NCI-H1436 (cell line): Measurements from ENCODE around the gene KRTAP5-3.

ENCODE experiments used
- DNase-seq: peaks from one replicate; lab custom pipeline; 2025; lab: John Stamatoyannopoulos, UW

KRTAP5-3 gene

GRCh38 chr11:1643146-1643690, 35.0 kb upstream of the KRTAP5-3 start:
- DNase-seq: no peak

- DNase-seq: no peak
These were observed 34.3 kb upstream of the KRTAP5-3 start for GRCh38 chr11:1642288-1643145.

GRCh38 chr11:1641096-1641495, 32.8 kb upstream of the KRTAP5-3 start:
- DNase-seq: no peak

- DNase-seq: peak; percentile 60
These were observed 32.0 kb upstream of the KRTAP5-3 start for GRCh38 chr11:1640076-1640946.

GRCh38 chr11:1639666-1640065, 31.4 kb upstream of the KRTAP5-3 start:
- DNase-seq: no peak

- peak; percentile 84 for DNase-seq
These were observed 30.9 kb upstream of the KRTAP5-3 start for GRCh38 chr11:1639102-1639620.

- DNase-seq: no peak
These were observed 30.1 kb upstream of the KRTAP5-3 start for GRCh38 chr11:1638344-1638743.

- DNase-seq: no peak
These were observed 29.4 kb upstream of the KRTAP5-3 start for GRCh38 chr11:1637628-1638027.

GRCh38 chr11:1636291-1636950, 28.2 kb upstream of the KRTAP5-3 start:
- no peak for DNase-seq

- no peak for DNase-seq
These were observed 25.6 kb upstream of the KRTAP5-3 start for GRCh38 chr11:1633864-1634263.

- no peak for DNase-seq
These were observed 23.9 kb upstream of the KRTAP5-3 start for GRCh38 chr11:1632053-1632714.

- DNase-seq: no peak
These were observed 22.9 kb upstream of the KRTAP5-3 start for GRCh38 chr11:1631066-1631568.

GRCh38 chr11:1630271-1630670, 22.0 kb upstream of the KRTAP5-3 start:
- DNase-seq: no peak

GRCh38 chr11:1629326-1630185, 21.3 kb upstream of the KRTAP5-3 start, which contains the start of gene KRTAP5-5:
TSS of gene KRTAP5-5 (plus strand) at chr11:1629775. CDS start at chr11:1629841, 66 bp downstream.
- DNase-seq: no peak

GRCh38 chr11:1628506-1629325, 20.5 kb upstream of the KRTAP5-3 start:
- no peak for DNase-seq

- DNase-seq: no peak
These were observed 17.3 kb upstream of the KRTAP5-3 start for GRCh38 chr11:1625541-1625940.

GRCh38 chr11:1624621-1625020, 16.4 kb upstream of the KRTAP5-3 start:
- DNase-seq: no peak

GRCh38 chr11:1623716-1624115, 15.5 kb upstream of the KRTAP5-3 start:
- no peak for DNase-seq

GRCh38 chr11:1622086-1622485, 13.8 kb upstream of the KRTAP5-3 start, which contains the start of gene KRTAP5-4:
TSS of gene KRTAP5-4 (minus strand) at chr11:1622138. CDS start at chr11:1622093, 45 bp downstream.
- DNase-seq: no peak
